Effector CD4-positive, alpha-beta T cell (primary cell): Measurements from ENCODE around the gene USP17L22. TPM values are rescaled to one million over a fixed set of nuclear protein-coding genes. Genes with fewer than 3 reads are reported as not detected.
A peak's percentile ranks its signal among the peaks of the same experiment; 100 is the strongest.
"Not testable (repeated sequence)": the region's sequence is repeated elsewhere in the genome, so short reads cannot be mapped to it uniquely, and the experiment has no call there.

Experiments used
- DNase-seq: peaks from one replicate; pipeline ENCODE4 v3.0.0-alpha.2; 2020
- total RNA-seq: gene quantifications from one replicate; lab custom pipeline; 2026; lab: John Stamatoyannopoulos, UW

USP17L22 gene, protein sequence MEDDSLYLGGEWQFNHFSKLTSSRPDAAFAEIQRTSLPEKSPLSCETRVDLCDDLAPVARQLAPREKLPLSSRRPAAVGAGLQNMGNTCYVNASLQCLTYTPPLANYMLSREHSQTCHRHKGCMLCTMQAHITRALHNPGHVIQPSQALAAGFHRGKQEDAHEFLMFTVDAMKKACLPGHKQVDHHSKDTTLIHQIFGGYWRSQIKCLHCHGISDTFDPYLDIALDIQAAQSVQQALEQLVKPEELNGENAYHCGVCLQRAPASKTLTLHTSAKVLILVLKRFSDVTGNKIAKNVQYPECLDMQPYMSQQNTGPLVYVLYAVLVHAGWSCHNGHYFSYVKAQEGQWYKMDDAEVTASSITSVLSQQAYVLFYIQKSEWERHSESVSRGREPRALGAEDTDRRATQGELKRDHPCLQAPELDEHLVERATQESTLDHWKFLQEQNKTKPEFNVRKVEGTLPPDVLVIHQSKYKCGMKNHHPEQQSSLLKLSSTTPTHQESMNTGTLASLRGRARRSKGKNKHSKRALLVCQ
- not detected for total RNA-seq

DNA sequence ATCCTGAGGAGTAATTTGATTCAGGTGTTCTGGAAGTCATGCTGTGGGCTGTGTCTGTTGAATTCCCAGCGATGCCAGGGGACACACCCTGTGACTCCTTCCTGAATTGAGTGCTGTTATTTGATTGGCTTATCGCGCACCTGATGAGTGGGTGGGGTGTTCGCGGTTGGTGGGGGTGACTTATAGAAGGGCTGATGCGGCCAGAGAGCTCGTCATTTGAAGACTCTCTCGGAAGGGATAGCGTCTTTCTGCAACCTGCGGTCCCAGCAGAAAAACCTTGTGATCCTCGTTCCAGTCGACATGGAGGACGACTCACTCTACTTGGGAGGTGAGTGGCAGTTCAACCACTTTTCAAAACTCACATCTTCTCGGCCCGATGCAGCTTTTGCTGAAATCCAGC, at the start of gene USP17L22:
USP17L22 (plus strand) TSS at position 301 of the 400 bp plus-strand sequence; CDS start at position 301, 0 bp downstream.
- not testable (repeated sequence) for DNase-seq

DNA sequence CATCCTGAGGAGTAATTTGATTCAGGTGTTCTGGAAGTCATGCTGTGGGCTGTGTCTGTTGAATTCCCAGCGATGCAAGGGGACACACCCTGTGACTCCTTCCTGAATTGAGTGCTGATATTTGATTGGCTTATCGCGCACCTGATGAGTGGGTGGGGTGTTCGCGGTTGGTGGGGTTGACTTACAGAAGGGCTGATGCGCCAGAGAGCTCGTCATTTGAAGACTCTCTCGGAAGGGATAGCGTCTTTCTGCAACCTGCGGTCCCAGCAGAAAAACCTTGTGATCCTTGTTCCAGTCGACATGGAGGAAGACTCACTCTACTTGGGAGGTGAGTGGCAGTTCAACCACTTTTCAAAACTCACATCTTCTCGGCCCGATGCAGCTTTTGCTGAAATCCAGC, 47.6 kb upstream of the USP17L22 start, which contains the start of gene USP17L12:
USP17L12 (plus strand) TSS at position 301 of the 400 bp plus-strand sequence; CDS start at position 301, 0 bp downstream.
- not testable (repeated sequence) for DNase-seq

DNA sequence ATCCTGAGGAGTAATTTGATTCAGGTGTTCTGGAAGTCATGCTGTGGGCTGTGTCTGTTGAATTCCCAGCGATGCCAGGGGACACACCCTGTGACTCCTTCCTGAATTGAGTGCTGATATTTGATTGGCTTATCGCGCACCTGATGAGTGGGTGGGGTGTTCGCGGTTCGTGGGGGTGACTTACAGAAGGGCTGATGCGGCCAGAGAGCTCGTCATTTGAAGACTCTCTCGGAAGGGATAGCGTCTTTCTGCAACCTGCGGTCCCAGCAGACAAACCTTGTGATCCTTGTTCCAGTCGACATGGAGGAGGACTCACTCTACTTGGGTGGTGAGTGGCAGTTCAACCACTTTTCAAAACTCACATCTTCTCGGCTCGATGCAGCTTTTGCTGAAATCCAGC, 42.8 kb upstream of the USP17L22 start, which contains the start of gene USP17L13:
USP17L13 (plus strand) TSS at position 301 of the 400 bp plus-strand sequence; CDS start at position 301, 0 bp downstream.
- not testable (repeated sequence) for DNase-seq

DNA sequence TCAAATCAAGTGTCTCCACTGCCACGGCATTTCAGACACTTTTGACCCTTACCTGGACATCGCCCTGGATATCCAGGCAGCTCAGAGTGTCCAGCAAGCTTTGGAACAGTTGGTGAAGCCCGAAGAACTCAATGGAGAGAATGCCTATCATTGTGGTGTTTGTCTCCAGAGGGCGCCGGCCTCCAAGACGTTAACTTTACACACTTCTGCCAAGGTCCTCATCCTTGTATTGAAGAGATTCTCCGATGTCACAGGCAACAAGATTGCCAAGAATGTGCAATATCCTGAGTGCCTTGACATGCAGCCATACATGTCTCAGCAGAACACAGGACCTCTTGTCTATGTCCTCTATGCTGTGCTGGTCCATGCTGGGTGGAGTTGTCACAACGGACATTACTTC, 37.2 kb upstream of the USP17L22 start:
- DNase-seq = not testable (repeated sequence)

DNA sequence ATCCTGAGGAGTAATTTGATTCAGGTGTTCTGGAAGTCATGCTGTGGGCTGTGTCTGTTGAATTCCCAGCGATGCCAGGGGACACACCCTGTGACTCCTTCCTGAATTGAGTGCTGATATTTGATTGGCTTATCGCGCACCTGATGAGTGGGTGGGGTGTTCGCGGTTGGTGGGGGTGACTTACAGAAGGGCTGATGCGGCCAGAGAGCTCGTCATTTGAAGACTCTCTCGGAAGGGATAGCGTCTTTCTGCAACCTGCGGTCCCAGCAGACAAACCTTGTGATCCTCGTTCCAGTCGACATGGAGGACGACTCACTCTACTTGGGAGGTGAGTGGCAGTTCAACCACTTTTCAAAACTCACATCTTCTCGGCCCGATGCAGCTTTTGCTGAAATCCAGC, 33.3 kb upstream of the USP17L22 start, which contains the start of gene USP17L15:
USP17L15 (plus strand) TSS at position 301 of the 400 bp plus-strand sequence; CDS start at position 301, 0 bp downstream.
- DNase-seq = not testable (repeated sequence)

DNA sequence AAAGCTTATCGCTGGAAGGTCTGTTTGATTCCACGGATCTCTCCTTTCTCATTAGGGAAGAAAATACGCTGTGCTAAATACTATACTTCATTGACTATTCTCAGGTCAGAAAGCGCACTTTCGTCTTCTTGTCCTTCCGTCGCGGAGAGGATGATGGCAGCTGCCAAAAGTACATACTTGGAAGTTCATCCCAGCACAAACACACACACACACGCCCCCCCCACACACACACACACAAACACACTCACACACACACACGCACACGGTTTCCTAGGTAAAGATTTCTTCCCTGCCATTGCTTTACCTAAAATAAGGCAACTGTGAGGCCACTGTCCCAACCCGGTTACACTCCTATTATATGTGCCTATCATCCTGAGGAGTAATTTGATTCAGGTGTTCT, 29.0 kb upstream of the USP17L22 start:
- not testable (repeated sequence) for DNase-seq

DNA sequence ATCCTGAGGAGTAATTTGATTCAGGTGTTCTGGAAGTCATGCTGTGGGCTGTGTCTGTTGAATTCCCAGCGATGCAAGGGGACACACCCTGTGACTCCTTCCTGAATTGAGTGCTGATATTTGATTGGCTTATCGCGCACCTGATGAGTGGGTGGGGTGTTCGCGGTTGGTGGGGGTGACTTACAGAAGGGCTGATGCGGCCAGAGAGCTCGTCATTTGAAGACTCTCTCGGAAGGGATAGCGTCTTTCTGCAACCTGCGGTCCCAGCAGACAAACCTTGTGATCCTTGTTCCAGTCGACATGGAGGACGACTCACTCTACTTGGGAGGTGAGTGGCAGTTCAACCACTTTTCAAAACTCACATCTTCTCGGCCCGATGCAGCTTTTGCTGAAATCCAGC, 23.8 kb upstream of the USP17L22 start, which contains the start of gene USP17L17:
USP17L17 (plus strand) TSS at position 301 of the 400 bp plus-strand sequence; CDS start at position 301, 0 bp downstream.
- not testable (repeated sequence) for DNase-seq

DNA sequence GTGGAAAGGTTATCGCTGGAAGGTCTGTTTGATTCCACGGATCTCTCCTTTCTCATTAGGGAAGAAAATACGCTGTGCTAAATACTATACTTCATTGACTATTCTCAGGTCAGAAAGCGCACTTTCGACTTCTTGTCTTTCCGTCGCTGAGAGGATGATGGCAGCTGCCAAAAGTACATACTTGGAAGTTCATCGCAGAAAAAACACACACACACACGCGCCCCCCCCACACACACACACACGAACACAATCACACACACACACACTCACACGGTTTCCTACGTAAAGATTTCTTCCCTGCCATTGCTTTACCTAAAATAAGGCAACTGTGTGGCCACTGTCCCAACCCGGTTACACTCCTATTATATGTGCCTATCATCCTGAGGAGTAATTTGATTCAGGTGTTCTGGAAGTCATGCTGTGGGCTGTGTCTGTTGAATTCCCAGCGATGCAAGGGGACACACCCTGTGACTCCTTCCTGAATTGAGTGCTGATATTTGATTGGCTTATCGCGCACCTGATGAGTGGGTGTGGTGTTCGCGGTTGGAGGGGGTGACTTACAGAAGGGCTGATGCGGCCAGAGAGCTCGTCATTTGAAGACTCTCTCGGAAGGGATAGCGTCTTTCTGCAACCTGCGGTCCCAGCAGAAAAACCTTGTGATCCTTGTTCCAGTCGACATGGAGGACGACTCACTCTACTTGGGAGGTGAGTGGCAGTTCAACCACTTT, 19.3 kb upstream of the USP17L22 start, which contains the start of gene USP17L18:
USP17L18 (plus strand) TSS at position 678 of the 728 bp plus-strand sequence; CDS start at position 678, 0 bp downstream.
- not testable (repeated sequence) for DNase-seq

DNA sequence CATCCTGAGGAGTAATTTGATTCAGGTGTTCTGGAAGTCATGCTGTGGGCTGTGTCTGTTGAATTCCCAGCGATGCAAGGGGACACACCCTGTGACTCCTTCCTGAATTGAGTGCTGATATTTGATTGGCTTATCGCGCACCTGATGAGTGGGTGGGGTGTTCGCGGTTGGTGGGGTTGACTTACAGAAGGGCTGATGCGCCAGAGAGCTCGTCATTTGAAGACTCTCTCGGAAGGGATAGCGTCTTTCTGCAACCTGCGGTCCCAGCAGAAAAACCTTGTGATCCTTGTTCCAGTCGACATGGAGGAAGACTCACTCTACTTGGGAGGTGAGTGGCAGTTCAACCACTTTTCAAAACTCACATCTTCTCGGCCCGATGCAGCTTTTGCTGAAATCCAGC, 14.3 kb upstream of the USP17L22 start, which contains the start of gene USP17L19:
USP17L19 (plus strand) TSS at position 301 of the 400 bp plus-strand sequence; CDS start at position 301, 0 bp downstream.
- not testable (repeated sequence) for DNase-seq

DNA sequence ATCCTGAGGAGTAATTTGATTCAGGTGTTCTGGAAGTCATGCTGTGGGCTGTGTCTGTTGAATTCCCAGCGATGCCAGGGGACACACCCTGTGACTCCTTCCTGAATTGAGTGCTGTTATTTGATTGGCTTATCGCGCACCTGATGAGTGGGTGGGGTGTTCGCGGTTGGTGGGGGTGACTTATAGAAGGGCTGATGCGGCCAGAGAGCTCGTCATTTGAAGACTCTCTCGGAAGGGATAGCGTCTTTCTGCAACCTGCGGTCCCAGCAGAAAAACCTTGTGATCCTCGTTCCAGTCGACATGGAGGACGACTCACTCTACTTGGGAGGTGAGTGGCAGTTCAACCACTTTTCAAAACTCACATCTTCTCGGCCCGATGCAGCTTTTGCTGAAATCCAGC, 9.6 kb upstream of the USP17L22 start, which contains the start of gene USP17L20:
USP17L20 (plus strand) TSS at position 301 of the 400 bp plus-strand sequence; CDS start at position 301, 0 bp downstream.
- DNase-seq = not testable (repeated sequence)

DNA sequence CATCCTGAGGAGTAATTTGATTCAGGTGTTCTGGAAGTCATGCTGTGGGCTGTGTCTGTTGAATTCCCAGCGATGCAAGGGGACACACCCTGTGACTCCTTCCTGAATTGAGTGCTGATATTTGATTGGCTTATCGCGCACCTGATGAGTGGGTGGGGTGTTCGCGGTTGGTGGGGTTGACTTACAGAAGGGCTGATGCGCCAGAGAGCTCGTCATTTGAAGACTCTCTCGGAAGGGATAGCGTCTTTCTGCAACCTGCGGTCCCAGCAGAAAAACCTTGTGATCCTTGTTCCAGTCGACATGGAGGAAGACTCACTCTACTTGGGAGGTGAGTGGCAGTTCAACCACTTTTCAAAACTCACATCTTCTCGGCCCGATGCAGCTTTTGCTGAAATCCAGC, 4.8 kb upstream of the USP17L22 start, which contains the start of gene USP17L21:
USP17L21 (plus strand) TSS at position 301 of the 400 bp plus-strand sequence; CDS start at position 301, 0 bp downstream.
- DNase-seq = not testable (repeated sequence)

DNA sequence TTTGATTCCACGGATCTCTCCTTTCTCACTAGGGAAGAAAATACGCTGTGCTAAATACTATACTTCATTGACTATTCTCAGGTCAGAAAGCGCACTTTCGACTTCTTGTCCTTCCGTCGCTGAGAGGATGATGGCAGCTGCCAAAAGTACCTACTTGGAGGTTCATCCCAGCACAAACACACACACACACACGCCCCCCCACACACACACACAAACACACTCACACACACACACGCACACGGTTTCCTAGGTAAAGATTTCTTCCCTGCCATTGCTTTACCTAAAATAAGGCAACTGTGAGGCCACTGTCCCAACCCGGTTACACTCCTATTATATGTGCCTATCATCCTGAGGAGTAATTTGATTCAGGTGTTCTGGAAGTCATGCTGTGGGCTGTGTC, 4.3 kb downstream of the USP17L22 start:
- peak; percentile 5 for DNase-seq
